GM13976 (cell line): Measurements from ENCODE around the gene DAP3.

Source experiments
- DNase-seq: peaks from one replicate; pipeline ENCODE4 v3.0.0; 2012; ENCODE audit warnings: low spot score
- in situ Hi-C: fragments of 300-500 bp; cut with MboI; formaldehyde crosslinking; loops from one replicate; pipeline ENCODE4 v1.12.0; 2022; ENCODE audit warnings: low sequenced_read_pairs, mixed read lengths, inconsistent platforms; ENCODE audit not compliant: unreplicated experiment
- TF ChIP-seq, protein P1 (sequence below): IDR thresholded peaks from 2 replicates; pipeline ENCODE4 v1.5.1; 2012; ENCODE audit warnings: borderline replicate concordance, mild to moderate bottlenecking; ENCODE audit not compliant: insufficient read depth; ENCODE audit errors: extremely low read depth, missing control alignments, control extremely low read depth

DAP3 gene

DNA sequence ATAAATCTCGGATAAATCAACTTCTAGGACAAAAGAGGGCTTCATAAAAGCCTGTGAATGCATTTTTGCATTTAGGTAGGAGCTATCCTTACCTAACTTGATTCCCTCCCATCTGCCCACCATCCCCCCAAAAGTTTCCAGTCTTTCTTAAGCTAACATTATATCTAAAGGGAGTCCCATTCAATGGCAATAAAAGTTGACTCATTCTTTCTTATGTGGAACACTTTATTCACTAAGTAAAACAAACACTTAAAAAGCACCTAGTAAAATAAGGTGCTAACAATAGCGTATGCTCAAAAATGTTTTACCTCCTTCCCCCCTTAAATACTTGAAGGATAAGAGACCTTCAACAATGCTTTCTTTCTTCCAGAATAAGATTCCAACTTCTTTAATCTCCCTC, 84.3 kb downstream of the DAP3 start:
- TF ChIP-seq, protein P1, sequence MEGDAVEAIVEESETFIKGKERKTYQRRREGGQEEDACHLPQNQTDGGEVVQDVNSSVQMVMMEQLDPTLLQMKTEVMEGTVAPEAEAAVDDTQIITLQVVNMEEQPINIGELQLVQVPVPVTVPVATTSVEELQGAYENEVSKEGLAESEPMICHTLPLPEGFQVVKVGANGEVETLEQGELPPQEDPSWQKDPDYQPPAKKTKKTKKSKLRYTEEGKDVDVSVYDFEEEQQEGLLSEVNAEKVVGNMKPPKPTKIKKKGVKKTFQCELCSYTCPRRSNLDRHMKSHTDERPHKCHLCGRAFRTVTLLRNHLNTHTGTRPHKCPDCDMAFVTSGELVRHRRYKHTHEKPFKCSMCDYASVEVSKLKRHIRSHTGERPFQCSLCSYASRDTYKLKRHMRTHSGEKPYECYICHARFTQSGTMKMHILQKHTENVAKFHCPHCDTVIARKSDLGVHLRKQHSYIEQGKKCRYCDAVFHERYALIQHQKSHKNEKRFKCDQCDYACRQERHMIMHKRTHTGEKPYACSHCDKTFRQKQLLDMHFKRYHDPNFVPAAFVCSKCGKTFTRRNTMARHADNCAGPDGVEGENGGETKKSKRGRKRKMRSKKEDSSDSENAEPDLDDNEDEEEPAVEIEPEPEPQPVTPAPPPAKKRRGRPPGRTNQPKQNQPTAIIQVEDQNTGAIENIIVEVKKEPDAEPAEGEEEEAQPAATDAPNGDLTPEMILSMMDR: no peak
- no peak for DNase-seq
- in situ Hi-C loops: no loop called here

- TF ChIP-seq, protein P1: no peak
- DNase-seq: no peak
- in situ Hi-C loops: no loop called here
Measured at GRCh38 chr1:155776414-155776813, 87.5 kb downstream of the DAP3 start.

DNA sequence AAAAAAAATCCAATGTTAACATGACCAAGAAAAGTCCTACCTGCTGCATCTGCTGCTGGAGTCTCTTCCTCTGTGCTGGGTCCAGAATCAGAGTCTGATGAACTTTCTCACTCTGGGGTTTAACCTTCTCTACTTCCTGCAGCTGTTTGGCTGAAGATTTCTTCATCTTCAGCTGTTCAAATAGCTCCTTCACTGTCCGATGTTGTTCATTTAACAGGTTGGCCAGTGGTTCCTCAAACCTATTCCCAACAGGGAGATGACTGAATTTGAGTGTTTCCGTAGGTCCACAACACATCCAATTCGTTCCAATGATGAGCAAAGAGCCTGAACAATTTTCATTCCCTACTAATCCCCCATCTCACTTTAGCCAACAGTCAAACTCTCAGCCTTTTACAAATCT, 88.7 kb downstream of the DAP3 start:
- no peak for DNase-seq
- TF ChIP-seq, protein P1: no peak
- in situ Hi-C loops: no loop called here
